ENCODE results near the gene GLB1L2.
"Not testable (repeated sequence)": the region's sequence is repeated elsewhere in the genome, so short reads cannot be mapped to it uniquely, and the experiment has no call there.

GLB1L2 gene

DNA sequence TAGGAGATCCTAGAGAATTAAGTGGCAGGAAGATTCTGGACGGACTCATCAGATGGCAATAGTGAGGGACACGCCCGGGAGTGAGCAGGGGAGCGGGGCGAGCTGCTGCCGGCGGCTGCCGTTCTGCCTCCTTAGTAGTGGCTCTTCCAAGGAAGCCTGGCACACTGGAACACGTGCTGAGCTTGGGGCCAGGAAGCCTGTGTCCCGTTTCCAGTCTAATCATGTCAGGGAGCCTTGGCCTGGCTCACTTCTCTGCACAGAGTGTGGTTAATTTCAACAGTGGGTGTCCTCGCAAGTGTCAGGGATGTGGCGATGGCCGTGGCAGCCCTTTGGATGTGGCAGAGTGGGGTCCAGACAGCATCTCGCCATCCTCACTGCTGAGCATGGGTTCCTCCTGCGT lies 39.1 kb upstream of the GLB1L2 start:
- TF ChIP-seq POLR2A (IDR thresholded peaks at IDR 0.05; ENCODE audit: low read depth, low read length): no peak
- FAIRE-seq: no peak
- no peak for DNase-seq (ENCODE audit: insufficient read length)

DNA sequence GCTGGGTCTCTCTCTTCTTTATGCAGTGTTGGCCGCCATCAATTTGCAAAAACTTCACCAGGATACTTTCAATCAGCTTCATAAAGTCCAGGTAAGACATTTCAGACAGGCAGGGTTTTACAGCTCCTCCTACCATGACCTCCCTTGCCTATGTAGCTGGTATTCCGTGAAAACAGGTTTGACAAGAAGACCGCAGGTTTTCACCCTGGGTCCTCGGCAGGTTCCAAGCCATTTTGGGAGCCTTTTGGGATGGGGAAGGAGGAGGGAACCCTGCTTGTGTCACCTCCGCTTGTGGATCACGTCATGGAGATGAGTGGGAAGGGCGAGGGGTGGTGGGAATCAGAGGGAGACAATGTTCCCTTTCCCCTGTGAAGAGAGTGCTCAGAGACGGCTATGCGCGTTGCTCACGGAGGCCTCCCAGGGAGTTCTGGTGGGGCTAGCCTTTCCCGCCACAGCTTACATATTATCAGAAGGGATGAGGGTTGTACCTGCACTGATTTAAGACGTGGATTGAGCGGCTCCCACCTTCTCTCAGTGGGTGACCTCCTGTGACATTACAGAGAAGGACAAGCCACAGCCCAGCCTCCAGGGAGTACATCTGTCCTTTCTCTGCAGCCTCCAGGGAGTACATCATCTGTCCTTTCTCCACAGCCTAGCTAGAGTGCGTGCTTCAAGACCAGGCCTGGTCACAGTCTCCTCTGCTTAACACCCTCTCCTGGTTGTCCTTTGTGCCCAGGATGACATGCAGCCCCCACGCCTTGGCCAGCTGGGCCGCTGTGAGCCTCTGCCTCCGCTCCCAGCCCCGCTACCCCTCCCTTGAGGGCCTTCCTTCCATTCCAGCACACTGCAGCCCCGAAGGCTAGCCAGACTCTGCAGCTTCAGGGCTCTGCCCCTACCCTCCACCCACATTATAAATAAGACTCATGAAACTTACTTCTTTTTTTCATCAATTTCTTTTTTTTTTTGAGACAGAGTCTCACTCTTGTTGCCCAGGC lies 38.4 kb upstream of the GLB1L2 start:
- DNase-seq (ENCODE audit: insufficient read length): no peak
- FAIRE-seq: no peak
- TF ChIP-seq POLR2AphosphoS5 (IDR thresholded peaks at IDR 0.05; ENCODE audit: low read depth, low read length) (no peak), POLR2A (IDR thresholded peaks at IDR 0.05; ENCODE audit: low read depth, low read length) (no peak), TAF1 (IDR thresholded peaks at IDR 0.05; ENCODE audit: borderline replicate concordance, low read depth, low read length) (no peak)

DNA sequence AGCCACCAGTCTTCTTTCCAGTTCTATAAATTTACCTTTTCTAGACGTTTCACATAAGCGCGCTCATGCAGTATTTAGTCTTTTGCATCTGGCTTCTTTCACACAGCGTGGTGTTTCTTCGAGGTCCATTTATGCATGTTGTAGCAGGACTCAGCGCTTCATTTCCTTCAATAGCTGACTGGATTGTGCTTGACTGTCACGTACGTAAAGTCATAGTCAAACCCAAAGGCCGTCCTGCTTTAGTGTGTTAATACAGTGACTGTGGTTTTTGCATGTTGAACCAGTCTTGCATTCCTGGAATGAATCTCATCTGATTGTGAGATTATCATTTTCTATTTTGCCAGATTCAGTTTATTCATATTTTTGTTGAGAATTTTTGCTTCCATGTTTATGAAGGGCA lies 37.1 kb upstream of the GLB1L2 start:
- DNase-seq (ENCODE audit: insufficient read length): no peak
- TF ChIP-seq POLR2AphosphoS5 (IDR thresholded peaks at IDR 0.05; ENCODE audit: low read depth, low read length) (no peak), TAF1 (IDR thresholded peaks at IDR 0.05; ENCODE audit: borderline replicate concordance, low read depth, low read length) (no peak), POLR2A (IDR thresholded peaks at IDR 0.05; ENCODE audit: low read depth, low read length) (no peak)
- FAIRE-seq: no peak

DNA sequence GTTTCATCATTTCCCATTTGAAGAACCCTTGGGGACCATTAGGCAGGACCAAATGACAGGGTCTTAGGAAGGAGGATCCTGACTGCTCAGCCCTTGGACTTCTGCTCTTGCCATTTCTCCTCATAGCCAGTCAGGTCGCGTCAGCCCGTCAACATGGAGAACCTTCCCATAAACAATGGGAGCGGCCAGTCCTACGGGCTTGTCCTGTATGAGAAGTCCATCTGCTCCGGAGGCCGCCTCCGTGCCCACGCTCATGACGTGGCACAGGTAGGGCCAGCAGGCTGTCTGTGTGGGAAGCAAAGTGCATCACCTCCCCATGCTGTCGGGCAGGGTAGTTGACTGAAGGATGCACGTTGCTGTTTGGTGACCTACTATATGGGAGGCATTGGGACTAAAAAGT lies 19.6 kb upstream of the GLB1L2 start:
- FAIRE-seq: no peak
- TF ChIP-seq POLR2AphosphoS5 (IDR thresholded peaks at IDR 0.05; ENCODE audit: low read depth, low read length): no peak
- TF ChIP-seq TAF1 (IDR thresholded peaks at IDR 0.05; ENCODE audit: borderline replicate concordance, low read depth, low read length): no peak
- no peak for DNase-seq (ENCODE audit: insufficient read length)

DNA sequence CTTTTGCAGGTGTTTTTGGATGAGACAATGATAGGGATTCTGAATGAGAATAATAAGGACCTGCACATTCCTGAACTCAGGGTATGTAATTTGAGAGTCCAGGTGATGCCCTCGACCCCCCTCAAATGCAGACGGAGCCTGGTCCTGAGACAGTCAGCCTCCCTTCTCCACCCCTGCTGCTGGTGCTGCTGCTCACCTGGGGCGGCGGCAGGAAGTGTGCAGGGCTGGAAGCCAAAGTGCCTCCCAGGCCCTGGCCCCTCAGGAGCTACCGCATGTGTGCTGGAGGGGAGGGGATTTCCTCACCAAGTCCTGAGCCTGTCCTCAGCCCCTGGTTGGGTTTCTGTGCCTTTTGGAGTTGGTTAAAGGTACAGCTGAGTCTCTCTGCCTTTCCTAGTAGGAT lies 19.0 kb upstream of the GLB1L2 start:
- no peak for FAIRE-seq
- TF ChIP-seq POLR2A (IDR thresholded peaks at IDR 0.05; ENCODE audit: low read depth, low read length) (no peak), POLR2AphosphoS5 (IDR thresholded peaks at IDR 0.05; ENCODE audit: low read depth, low read length) (no peak), TAF1 (IDR thresholded peaks at IDR 0.05; ENCODE audit: borderline replicate concordance, low read depth, low read length) (no peak)
- DNase-seq (ENCODE audit: insufficient read length): no peak

DNA sequence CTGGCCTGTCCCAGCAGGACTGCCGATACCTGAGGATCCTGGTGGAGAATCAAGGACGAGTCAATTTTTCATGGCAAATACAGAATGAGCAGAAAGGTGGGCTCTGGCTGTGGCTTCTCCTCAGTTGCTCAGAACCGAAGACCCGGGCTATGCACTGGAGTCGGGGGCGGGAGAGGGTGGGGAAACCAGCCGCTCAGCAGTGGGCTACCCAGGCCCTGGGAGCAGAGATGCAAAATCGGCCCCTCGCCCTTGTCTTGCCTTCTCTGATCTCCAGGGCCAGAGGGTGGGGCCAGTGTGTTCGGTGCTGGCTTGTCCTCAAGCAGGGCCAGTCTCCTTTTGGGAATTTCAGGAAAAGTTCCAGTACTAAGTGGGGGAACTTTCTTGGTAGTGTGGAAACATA lies 18.4 kb upstream of the GLB1L2 start:
- DNase-seq (ENCODE audit: insufficient read length): no peak
- FAIRE-seq: no peak
- no peak for TF ChIP-seq POLR2AphosphoS5 (IDR thresholded peaks at IDR 0.05; ENCODE audit: low read depth, low read length)
- TF ChIP-seq TAF1 (IDR thresholded peaks at IDR 0.05; ENCODE audit: borderline replicate concordance, low read depth, low read length): no peak
- no peak for TF ChIP-seq POLR2A (IDR thresholded peaks at IDR 0.05; ENCODE audit: low read depth, low read length)

DNA sequence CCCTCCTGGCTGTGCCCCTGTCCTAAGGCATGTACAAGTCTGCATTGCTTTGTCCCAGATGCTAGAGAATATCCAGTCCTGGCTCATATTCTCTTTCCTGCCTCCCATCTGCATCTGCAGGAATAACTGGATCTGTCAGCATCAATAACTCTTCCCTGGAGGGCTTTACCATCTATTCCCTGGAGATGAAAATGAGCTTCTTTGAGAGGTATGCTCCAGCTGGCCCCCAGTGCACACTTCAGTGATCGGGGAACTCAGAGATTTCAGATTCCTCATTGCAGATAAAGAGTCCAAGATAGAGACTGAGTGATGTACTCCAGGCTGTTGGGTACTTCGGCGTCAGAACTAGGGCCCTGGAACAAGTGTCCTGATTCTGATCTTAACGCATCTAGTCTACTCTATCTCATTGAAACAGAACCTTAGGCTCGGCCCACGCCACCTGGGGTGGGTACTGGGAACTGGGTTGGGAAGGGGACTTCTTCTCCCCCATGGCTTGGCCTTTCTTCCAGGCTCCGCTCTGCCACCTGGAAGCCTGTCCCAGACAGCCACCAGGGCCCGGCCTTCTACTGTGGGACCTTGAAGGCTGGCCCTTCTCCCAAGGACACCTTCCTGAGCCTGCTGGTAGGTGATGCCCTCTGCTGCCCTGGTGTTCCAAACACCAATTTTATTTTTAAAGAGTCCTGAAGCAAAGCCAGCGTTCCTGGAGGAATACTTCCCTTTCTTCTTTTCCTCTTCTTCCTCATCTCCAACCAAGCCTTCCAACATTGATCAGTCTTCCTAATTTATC lies 17.8 kb upstream of the GLB1L2 start:
- TF ChIP-seq TAF1 (IDR thresholded peaks at IDR 0.05; ENCODE audit: borderline replicate concordance, low read depth, low read length) (no peak), POLR2A (IDR thresholded peaks at IDR 0.05; ENCODE audit: low read depth, low read length) (no peak), POLR2AphosphoS5 (IDR thresholded peaks at IDR 0.05; ENCODE audit: low read depth, low read length) (no peak)
- DNase-seq (ENCODE audit: insufficient read length) (no peak), FAIRE-seq (no peak)

DNA sequence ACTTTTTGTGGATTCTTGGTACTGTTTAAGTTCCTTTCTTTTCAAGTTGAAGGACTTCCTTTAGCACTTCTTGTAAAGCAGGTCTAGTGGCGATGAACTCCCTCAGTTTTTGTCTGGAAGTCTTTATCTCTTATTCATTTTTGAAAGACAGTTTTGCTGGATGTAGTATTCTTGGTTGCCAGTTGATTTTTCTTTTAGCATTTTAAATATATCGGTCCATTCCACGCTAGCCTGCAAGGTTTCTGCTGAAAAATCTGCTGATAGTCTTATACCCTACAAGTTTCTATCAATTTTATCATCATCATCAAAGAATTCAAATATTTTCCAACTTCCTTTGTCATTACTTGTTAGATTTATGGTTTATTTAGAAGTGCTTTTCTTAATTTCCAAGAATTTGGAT lies 14.7 kb upstream of the GLB1L2 start:
- FAIRE-seq: no peak
- TF ChIP-seq POLR2A (IDR thresholded peaks at IDR 0.05; ENCODE audit: low read depth, low read length): no peak
- no peak for DNase-seq (ENCODE audit: insufficient read length)

DNA sequence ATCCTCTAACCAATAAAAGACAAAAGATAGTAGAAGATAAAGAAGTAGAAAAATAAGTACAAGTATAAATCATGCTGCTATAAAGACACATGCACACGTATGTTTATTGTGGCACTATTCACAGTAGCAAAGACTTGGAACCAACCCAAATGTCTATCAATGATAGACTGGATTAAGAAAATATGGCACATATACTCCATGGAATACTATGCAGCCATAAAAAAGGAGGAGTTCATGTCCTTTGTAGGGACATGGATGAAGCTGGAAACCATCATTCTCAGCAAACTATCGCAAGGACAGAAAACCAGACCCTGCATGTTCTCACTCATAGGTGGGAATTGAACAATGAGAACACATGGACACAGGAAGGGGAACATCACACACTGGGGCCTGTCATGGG lies 10.4 kb upstream of the GLB1L2 start:
- FAIRE-seq: not testable (repeated sequence)

DNA sequence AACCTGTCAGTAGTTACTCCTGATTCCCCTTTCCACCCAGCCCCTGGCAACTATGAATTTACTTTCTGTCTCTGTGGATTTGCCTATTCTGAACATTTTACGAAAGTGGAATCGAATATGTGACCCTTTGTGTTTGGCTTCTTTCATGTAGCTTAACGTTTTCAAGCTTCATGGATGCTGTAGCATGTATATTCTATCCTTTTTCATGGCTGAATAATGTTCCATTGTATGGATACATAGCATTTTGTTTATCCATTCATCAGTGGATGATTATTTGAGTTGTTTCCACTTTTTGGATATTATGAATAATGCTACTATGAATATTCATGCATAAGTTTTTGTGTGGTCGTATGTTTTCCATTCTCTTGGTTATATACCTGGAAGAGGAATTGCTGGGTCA lies 9.2 kb upstream of the GLB1L2 start:
- FAIRE-seq (no peak), DNase-seq (ENCODE audit: insufficient read length) (no peak)
- no peak for TF ChIP-seq TAF1 (IDR thresholded peaks at IDR 0.05; ENCODE audit: borderline replicate concordance, low read depth, low read length)
- TF ChIP-seq POLR2A (IDR thresholded peaks at IDR 0.05; ENCODE audit: low read depth, low read length): no peak
- TF ChIP-seq POLR2AphosphoS5 (IDR thresholded peaks at IDR 0.05; ENCODE audit: low read depth, low read length): no peak

More for the DNA sequence above, 10.4 kb upstream of the GLB1L2 start:
- DNase-seq (ENCODE audit: insufficient read length): not testable (repeated sequence)

DNA sequence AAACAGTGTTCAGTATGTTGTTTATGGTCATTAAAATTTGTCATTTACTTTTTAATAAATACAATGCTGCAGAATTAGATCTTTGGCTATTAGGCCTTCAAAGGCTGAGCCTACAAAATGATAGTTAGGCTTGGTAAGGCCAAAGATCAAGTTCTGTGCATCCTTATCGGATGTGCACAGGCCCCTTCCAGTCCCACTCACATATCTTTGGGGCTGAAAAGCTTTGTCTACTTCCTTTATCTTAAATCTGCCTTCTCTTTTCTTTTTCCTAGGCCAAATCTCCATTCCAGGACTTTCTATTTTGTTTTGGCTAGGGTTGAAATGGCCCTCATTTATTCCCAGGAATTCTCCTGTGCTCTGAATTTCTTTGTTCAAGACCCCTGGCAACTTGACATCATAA lies 3.4 kb upstream of the GLB1L2 start:
- FAIRE-seq (no peak), DNase-seq (ENCODE audit: insufficient read length) (no peak)

More for the DNA sequence above, 3.4 kb upstream of the GLB1L2 start:
- TF ChIP-seq POLR2AphosphoS5 (IDR thresholded peaks at IDR 0.05; ENCODE audit: low read depth, low read length): no peak
- TF ChIP-seq POLR2A (IDR thresholded peaks at IDR 0.05; ENCODE audit: low read depth, low read length): no peak
- no peak for TF ChIP-seq TAF1 (IDR thresholded peaks at IDR 0.05; ENCODE audit: borderline replicate concordance, low read depth, low read length)
